IPS DF 6.9 (cell line): Measurements from ENCODE around the gene MBNL1.

Source experiments
- DNase-seq: peaks from one replicate; pipeline ENCODE4 v3.0.0-alpha.2; 2013; ENCODE audit warnings: low read depth, low spot score
- H3K27ac ChIP-seq: one replicate; pipeline ENCODE4 v1.5.1; 2013; ENCODE audit warnings: low read length, control low read depth
- H3K27me3 ChIP-seq: 2 replicates; pipeline ENCODE4 v1.6.1; 2013; ENCODE audit warnings: mild to moderate bottlenecking, low read length; ENCODE audit not compliant: control insufficient read depth, insufficient read depth
- H3K36me3 ChIP-seq: 2 replicates; pipeline ENCODE4 v1.6.1; 2013; ENCODE audit warnings: low read length; ENCODE audit not compliant: control insufficient read depth, insufficient read depth
- H3K4me1 ChIP-seq: 2 replicates; pipeline ENCODE4 v1.6.1; 2013; ENCODE audit warnings: low read length; ENCODE audit not compliant: control insufficient read depth, insufficient read depth
- H3K4me3 ChIP-seq: 2 replicates; pipeline ENCODE4 v1.5.1; 2013; ENCODE audit warnings: mild to moderate bottlenecking, low read length
- H3K9me3 ChIP-seq: 2 replicates; pipeline ENCODE4 v1.6.1; 2013; ENCODE audit warnings: low read length, inconsistent platforms; ENCODE audit not compliant: control insufficient read depth, insufficient read depth
- WGBS: extraction: QIAGEN DNeasy Blood & Tissue Kit; methylation state at CpG from one replicate; pipeline ENCODE4 v1.1.7; 2013; ENCODE audit warnings: mixed read lengths, missing lambda C conversion rate; ENCODE audit not compliant: insufficient read length, insufficient coverage; 5-methylcytosine and 5-hydroxymethylcytosine counted together

The MBNL1 gene

DNA sequence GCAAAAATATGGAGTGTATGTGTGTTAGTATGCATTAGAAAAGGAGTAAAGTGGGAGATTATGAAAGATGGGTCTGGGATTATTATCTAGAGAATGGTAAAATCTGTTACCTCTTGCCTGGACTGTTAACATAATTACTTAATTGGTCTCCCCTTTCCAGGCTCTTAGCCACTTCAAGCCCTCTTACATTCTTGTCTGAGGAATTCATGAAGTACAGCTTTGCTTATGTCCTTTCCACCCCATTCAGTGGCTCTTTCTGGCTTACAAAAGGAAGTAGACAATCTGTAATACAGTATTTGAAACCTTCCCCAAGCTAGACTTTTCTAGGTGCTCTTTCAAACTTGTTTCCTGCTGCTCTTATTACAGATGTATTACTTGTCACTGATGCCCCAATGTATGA lies 129.8 kb downstream of the MBNL1 start:
- Histone ChIP-seq H3K4me3 (no peak overlapping the region), H3K27me3 (no peaks in the 10 kb centered on the region), H3K27ac (no peak overlapping the region), H3K36me3 (no peaks in the 10 kb centered on the region), H3K9me3 (no peaks in the 10 kb centered on the region), H3K4me1 (no peaks in the 10 kb centered on the region)
- no peak for DNase-seq

DNA sequence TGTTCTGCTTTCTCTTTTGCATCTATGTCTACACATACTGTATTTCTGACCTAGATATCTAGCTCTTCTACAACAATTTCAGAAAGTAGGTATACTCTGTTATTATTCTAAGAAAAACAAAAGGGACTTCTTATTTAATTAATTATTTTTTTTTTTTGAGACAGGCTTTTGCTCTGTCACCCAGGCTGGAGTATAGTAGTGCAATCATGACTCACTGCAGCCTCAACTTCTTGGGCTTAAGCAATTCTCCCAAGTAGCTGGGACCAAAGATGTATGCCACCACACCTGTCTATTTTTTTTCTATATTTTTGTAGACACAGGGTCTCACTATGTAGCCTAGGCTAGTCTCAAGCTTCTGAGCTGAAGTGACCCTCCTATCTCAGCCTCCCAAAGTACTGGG lies 130.6 kb downstream of the MBNL1 start:
- Histone ChIP-seq H3K4me1 (no peaks in the 10 kb centered on the region), H3K9me3 (no peaks in the 10 kb centered on the region), H3K27ac (no peak overlapping the region), H3K4me3 (no peak overlapping the region), H3K27me3 (no peaks in the 10 kb centered on the region), H3K36me3 (no peaks in the 10 kb centered on the region)
- DNase-seq = no peak

DNA sequence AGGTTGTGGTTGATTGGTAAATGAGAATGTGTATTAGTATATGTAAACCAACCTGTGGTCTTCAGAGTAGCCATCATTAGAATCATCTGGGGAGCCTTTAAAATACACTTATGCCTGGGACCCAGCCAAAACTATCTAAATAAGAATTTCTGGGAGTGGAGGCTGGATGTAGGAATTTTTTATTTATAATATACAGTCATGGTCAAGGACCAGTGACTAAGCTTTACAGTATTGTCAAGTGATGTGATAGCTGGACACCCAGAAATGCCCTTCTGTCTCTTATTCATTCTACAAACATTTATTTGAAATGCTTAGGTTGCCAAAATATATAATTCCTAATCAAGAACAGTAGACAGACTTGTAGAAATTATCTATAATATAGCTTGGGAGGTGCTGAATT lies 132.2 kb downstream of the MBNL1 start:
- Histone ChIP-seq H3K9me3 (no peaks in the 10 kb centered on the region), H3K27me3 (no peaks in the 10 kb centered on the region), H3K4me1 (no peaks in the 10 kb centered on the region), H3K36me3 (no peaks in the 10 kb centered on the region), H3K4me3 (no peak overlapping the region), H3K27ac (no peak overlapping the region)
- no peak for DNase-seq

DNA sequence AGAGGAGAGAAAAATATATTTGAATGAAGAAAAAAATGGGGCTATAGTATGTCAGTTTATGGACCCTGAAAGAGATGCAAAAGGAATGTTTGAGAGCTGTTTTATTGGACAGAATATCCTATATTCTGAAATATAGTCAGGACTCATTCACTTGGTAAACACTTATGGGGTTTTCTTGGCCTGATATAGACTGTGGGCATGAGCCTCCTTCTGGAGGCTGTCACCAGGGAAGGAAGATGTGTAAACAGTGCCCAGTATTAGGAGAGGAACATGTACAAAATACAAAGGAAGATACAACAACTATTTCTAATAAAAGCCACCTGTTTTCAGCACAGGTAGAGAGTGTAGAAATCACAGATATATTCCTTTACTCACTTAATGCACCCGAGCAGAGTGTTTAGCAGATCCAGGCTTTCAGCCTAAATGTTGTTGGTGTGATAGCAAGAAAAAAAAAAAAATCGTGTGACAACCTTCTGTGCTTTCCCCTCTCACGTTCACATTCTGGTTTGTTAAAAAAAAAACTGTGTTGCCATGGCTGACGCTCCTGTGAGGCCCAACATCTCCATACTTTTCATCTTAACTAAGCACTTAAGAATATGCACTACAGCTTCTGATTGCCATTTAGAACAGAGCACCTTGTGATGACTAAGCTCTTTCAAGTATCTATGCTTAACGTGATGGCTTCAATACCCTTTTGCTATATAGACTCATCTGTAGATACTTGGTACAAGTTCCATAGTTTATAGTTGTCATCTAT lies 134.1 kb downstream of the MBNL1 start:
- H3K36me3 ChIP-seq = no peaks in the 10 kb centered on the region
- no peaks in the 10 kb centered on the region for H3K27me3 ChIP-seq
- H3K27ac ChIP-seq = no peak overlapping the region
- H3K4me1 ChIP-seq = no peaks in the 10 kb centered on the region
- no peaks in the 10 kb centered on the region for H3K9me3 ChIP-seq
- no CpG with 5 or more reads among the region's 5 CpGs for WGBS
- no peak for DNase-seq
- no peak overlapping the region for H3K4me3 ChIP-seq

DNA sequence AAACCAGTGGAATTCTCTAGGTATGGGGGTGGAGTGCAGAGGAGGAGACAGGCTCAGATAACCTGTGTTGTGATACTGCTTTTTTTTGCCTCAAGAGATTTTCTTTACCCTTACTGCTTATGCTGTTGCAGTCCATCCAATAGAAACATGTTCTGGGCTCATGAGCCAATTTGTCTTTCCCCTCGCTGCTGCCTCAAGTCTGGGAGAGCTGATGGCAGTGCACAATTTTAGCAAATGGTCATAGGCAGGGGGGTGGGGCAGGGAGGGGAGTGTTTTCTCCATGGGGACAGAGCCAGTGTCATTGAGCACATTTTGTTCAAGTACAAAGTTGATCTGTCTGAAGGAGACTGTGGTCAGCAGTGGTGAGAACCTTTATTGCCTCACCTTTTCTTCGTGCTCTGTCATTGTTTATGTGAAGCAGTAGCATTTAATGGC lies 134.9 kb downstream of the MBNL1 start:
- H3K4me1 ChIP-seq = no peaks in the 10 kb centered on the region
- H3K27ac ChIP-seq = no peak overlapping the region
- H3K9me3 ChIP-seq = no peaks in the 10 kb centered on the region
- WGBS = no CpG with 5 or more reads among the region's 2 CpGs
- no peak overlapping the region for H3K4me3 ChIP-seq
- no peak for DNase-seq
- H3K27me3 ChIP-seq = no peaks in the 10 kb centered on the region
- no peaks in the 10 kb centered on the region for H3K36me3 ChIP-seq

DNA sequence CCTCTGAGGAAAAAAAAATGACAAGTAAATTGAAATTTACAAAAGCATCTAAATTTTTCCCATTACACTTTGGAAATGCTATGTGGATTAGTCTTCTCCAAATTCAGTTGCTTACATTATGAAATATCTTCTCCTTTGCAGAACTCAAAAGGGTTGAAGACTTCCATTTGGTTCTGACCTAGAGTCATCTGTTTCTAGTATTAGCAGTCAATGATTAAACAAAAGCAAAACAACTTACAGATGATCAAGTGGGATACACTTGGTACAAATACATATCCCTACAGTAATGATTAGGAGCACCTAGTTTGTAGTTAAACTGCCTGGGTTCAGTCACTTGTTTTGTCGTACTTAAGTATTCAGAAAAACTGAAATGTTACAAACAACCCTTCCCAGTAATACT lies 136.2 kb downstream of the MBNL1 start:
- H3K27me3 ChIP-seq = no peaks in the 10 kb centered on the region
- H3K9me3 ChIP-seq = no peaks in the 10 kb centered on the region
- DNase-seq = no peak
- no peak overlapping the region for H3K27ac ChIP-seq
- no peaks in the 10 kb centered on the region for H3K36me3 ChIP-seq
- H3K4me1 ChIP-seq = no peaks in the 10 kb centered on the region
- no CpG with 5 or more reads among the region's 1 CpG for WGBS
- H3K4me3 ChIP-seq = no peak overlapping the region

DNA sequence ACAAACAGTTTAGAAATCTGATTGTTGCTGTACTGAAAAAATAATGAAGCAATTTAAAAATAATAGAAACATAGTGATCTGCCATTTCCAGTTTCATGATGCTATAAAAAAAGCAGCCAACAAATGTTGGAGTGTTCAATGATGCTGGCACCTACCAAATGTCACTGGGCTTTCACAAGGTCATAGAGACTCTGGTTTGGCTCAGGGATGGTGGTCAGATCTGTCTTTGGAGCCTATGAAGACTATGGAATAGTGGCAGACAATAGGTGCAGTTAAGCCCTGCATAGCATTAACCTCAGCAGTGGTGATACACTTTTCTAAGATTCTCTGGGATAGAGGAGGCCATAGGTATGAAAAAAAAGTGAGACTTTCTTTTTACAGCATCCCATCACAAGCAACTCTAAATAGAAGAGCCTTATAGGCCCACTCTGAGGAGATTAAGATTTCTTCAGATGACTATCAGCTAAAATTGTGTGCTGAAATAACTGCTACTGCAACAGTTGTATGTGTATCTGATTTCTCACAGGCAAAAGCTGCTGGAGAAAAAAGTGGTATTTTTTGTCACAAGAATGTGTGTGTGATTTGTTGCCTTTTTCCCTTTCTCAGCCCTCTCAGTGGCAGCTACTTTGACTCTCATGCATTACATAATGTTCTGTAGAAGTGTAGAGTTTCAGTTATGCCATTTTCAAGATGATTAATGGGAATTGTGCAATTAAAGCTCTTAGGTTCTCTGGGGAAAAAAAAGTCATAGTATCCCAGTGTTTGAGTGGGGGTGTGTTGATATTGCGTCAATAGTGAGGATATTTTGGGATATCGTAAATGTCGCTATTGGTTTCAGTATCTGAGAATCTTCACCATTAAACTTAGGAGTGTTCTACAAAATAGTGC lies 137.4 kb downstream of the MBNL1 start:
- Histone ChIP-seq H3K36me3 (no peaks in the 10 kb centered on the region), H3K9me3 (no peaks in the 10 kb centered on the region), H3K4me3 (no peak overlapping the region), H3K27me3 (no peaks in the 10 kb centered on the region), H3K4me1 (no peaks in the 10 kb centered on the region), H3K27ac (no peak overlapping the region)
- DNase-seq = no peak
- 100% methylated on average over 3 of the region's 3 CpGs for WGBS

DNA sequence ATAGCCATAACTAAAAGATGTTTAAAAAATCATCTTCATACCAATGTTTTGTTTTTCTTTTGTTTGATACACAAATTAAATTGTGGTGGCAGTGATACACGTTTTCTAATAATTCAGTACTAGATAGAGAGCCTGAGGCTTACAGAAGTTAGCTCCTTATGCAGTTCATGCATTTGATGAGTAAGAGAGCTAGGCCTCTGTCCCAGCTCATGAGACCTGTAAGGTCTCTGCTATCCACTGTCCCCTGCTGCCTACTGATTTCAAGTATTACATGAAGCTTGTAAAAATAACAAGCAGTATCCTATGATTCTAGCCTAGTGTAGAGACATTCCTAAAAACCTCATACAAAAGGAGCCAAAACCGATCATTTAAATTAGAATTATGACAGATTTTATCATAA lies 144.5 kb downstream of the MBNL1 start:
- Histone ChIP-seq H3K36me3 (no peaks in the 10 kb centered on the region), H3K27ac (no peak overlapping the region), H3K4me3 (no peak overlapping the region), H3K9me3 (no peaks in the 10 kb centered on the region), H3K27me3 (no peaks in the 10 kb centered on the region), H3K4me1 (no peaks in the 10 kb centered on the region; the same call in 1 of the 2 replicates)
- no peak for DNase-seq
- WGBS = no CpG with 5 or more reads among the region's 2 CpGs

DNA sequence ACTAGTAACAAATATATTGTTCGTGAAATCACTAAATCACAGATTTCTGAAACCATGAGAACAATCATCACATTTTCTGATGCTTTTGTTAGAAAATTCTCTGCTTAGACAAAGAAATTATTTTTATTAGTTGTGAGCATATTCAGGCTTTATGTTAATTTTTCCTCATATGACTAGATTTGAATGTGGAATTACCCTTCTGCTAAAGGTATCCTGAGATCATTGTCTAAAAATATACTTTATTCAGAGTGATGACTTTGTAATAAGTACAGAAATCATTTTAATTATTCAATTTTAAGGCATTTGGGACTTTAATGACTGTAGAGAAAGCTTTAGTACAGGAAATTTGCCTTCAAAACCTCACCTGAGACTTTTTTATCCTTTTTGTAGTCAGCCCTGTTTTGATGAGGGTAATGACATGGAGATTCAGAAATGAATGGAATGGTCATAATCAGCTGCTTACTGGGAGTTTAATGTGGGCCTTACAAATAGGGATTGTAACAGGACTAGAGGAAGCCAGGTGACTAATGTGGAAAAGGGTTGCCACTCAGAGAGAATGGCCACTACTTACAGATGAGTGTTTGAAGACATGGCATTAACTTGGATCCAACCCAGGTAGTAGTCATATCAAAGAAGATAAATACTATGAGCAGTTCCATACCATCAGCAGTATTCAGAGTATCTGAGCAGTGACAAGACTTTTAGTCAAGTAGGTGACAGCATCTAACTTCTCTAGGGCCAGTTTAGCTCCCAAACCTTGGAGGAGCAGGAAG lies 148.3 kb downstream of the MBNL1 start:
- Histone ChIP-seq H3K9me3 (no peaks in the 10 kb centered on the region), H3K4me3 (no peak overlapping the region), H3K27me3 (no peaks in the 10 kb centered on the region), H3K27ac (no peak overlapping the region), H3K36me3 (peaks cover 3% of the 10 kb centered on the region; the same call in 1 of the 2 replicates), H3K4me1 (no peaks in the 10 kb centered on the region; the same call in 1 of the 2 replicates)
- no peak for DNase-seq
- WGBS = no CpG with 5 or more reads among the region's 1 CpG

DNA sequence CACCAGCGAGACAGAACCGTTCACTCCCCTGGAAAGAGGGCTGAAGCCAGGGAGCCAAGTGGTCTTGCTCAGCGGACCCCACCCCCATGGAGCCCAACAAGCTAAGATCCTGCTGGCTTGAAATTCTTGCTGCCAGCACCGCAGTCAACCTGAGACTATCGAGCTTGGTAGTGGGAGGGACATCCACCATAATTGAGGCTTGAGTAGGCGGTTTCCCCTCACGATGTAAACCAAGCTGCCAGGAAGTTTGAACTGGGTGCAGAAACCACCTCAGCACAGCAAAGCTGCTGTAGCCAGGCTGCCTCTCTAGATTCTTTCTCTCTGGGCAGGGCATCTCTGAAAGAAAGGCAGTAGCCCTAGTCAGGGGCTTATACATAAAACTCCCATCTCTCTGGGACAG lies 151.0 kb downstream of the MBNL1 start:
- Histone ChIP-seq H3K9me3 (no peaks in the 10 kb centered on the region), H3K27me3 (no peaks in the 10 kb centered on the region), H3K4me1 (no peaks in the 10 kb centered on the region; the same call in 1 of the 2 replicates), H3K36me3 (peaks cover 3% of the 10 kb centered on the region; the same call in 1 of the 2 replicates), H3K27ac (no peak overlapping the region), H3K4me3 (no peak overlapping the region)
- no peak for DNase-seq
- no CpG with 5 or more reads among the region's 7 CpGs for WGBS
